ENCODE results near the gene LRBA.

GRCh38 chr4:150599547-150599946 lies 415.5 kb downstream of the LRBA start:
- TF ChIP-seq, protein P1, sequence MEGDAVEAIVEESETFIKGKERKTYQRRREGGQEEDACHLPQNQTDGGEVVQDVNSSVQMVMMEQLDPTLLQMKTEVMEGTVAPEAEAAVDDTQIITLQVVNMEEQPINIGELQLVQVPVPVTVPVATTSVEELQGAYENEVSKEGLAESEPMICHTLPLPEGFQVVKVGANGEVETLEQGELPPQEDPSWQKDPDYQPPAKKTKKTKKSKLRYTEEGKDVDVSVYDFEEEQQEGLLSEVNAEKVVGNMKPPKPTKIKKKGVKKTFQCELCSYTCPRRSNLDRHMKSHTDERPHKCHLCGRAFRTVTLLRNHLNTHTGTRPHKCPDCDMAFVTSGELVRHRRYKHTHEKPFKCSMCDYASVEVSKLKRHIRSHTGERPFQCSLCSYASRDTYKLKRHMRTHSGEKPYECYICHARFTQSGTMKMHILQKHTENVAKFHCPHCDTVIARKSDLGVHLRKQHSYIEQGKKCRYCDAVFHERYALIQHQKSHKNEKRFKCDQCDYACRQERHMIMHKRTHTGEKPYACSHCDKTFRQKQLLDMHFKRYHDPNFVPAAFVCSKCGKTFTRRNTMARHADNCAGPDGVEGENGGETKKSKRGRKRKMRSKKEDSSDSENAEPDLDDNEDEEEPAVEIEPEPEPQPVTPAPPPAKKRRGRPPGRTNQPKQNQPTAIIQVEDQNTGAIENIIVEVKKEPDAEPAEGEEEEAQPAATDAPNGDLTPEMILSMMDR (IDR thresholded peaks at IDR 0.05; ENCODE audit: low read depth, low read length, poor library complexity, severe bottlenecking): no peak
- no peak for TF ChIP-seq EZH2phosphoT487 (IDR thresholded peaks at IDR 0.05; ENCODE audit: borderline replicate concordance, low read length)
